Transverse colon (tissue), 4 donors: ENCODE data around the gene PCBP2.

Experiments used
- CTCF ChIP-seq, 5 experiments: fragments of 200-600 bp in 3 of 5; fragments of 450-650 bp in 2 of 5; sonication (generic) in 3 of 5; IDR thresholded peaks; 1 replicate in 2 of 5; 2 replicates in 3 of 5; pipeline ENCODE4 v1.5.1; 2016 to 2017; ENCODE audit warnings: antibody characterized with exemption in 5 of 5, inconsistent platforms in 3 of 5, mild to moderate bottlenecking in 2 of 5, moderate library complexity in 1 of 5
- POLR2A ChIP-seq: fragments of 450-650 bp; IDR thresholded peaks from one replicate; pipeline ENCODE4 v1.6.1; 2016; ENCODE audit warnings: antibody characterized with exemption, mild to moderate bottlenecking, moderate library complexity
- POLR2AphosphoS5 ChIP-seq, 3 donors: sonication (generic); formaldehyde crosslinking; IDR thresholded peaks; one replicate each; pipeline ENCODE4 v1.6.1; 2016; ENCODE audit warnings: antibody characterized with exemption in 3 of 3

- no peak for TF ChIP-seq CTCF (IDR thresholded peaks at IDR 0.05)
- TF ChIP-seq POLR2AphosphoS5 (IDR thresholded peaks at IDR 0.05) = no peak
- TF ChIP-seq POLR2A = no peak
Measured at GRCh38 chr12:53459097-53459496, 7.2 kb downstream of the PCBP2 start.
